ENCODE measurements around the gene C1S.

Gene C1S

GRCh38 chr12:7058163-7058845 lies 2.2 kb upstream of the C1S start:
- H3K4me1 ChIP-seq: no peaks in the 10 kb centered on the region
- DNase-seq (ENCODE audit: low spot score in 2 of 2): no peak
- in situ Hi-C loops (cut with MboI; ENCODE audit: low sequenced_read_pairs): no loop called here

GRCh38 chr12:7058850-7059395 lies 1.6 kb upstream of the C1S start:
- no peaks in the 10 kb centered on the region for H3K36me3 ChIP-seq (replicated peaks)
- no peaks in the 10 kb centered on the region for H3K4me1 ChIP-seq
- no peaks in the 10 kb centered on the region for H3K9me3 ChIP-seq
- no peaks in the 10 kb centered on the region for H3K27me3 ChIP-seq (ENCODE audit: low read depth)
- DNase-seq (ENCODE audit: low spot score in 2 of 2): no peak
- no peak overlapping the region for H3K4me3 ChIP-seq
- in situ Hi-C loops (cut with MboI; ENCODE audit: low sequenced_read_pairs): no loop called here

More at GRCh38 chr12:7058163-7058845, 2.2 kb upstream of the C1S start:
- H3K9me3 ChIP-seq: no peaks in the 10 kb centered on the region
- no peaks in the 10 kb centered on the region for H3K27me3 ChIP-seq (ENCODE audit: low read depth)
- no peak overlapping the region for H3K4me3 ChIP-seq
- no peaks in the 10 kb centered on the region for H3K36me3 ChIP-seq (replicated peaks)

- no peaks in the 10 kb centered on the region for H3K36me3 ChIP-seq (replicated peaks)
- H3K27me3 ChIP-seq (ENCODE audit: low read depth): no peaks in the 10 kb centered on the region
- no peak overlapping the region for H3K4me3 ChIP-seq
- H3K9me3 ChIP-seq: no peaks in the 10 kb centered on the region
- H3K4me1 ChIP-seq: no peaks in the 10 kb centered on the region
- in situ Hi-C loops (cut with MboI; ENCODE audit: low sequenced_read_pairs): no loop called here
- no peak for DNase-seq (ENCODE audit: low spot score in 2 of 2)
These were observed 738 bp upstream of the C1S start for GRCh38 chr12:7059780-7060179.

GRCh38 chr12:7061138-7061537 lies 620 bp downstream of the C1S start:
- in situ Hi-C loops (cut with MboI; ENCODE audit: low sequenced_read_pairs): no loop called here
- no peaks in the 10 kb centered on the region for H3K9me3 ChIP-seq
- no peak overlapping the region for H3K4me3 ChIP-seq
- no peaks in the 10 kb centered on the region for H3K27me3 ChIP-seq (ENCODE audit: low read depth)
- no peaks in the 10 kb centered on the region for H3K4me1 ChIP-seq
- no peaks in the 10 kb centered on the region for H3K36me3 ChIP-seq (replicated peaks)
- DNase-seq (ENCODE audit: low spot score in 2 of 2): no peak

DNA sequence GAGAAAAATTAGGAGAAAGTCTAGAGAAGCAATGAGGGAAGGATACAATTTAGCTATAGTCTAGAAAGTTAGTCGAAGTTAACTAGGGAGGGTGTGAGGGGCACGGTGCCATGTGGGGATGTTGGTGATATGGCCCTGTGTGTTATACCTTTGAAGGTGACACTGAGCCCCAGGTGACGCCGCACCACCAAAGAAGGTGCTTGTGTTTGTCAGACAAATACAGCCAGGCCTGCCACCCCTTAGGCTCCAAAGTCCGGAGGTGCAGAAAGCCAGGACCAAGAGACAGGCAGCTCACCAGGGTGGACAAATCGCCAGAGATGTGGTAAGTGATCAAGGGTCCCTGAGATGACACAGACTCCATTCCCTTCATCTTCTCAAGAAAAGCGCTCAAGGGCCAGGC lies 1.1 kb downstream of the C1S start:
- in situ Hi-C loops (cut with MboI; ENCODE audit: low sequenced_read_pairs): no loop called here
- Histone ChIP-seq H3K9me3 (no peaks in the 10 kb centered on the region), H3K27me3 (ENCODE audit: low read depth) (no peaks in the 10 kb centered on the region), H3K4me1 (no peaks in the 10 kb centered on the region), H3K4me3 (no peak overlapping the region), H3K36me3 (replicated peaks) (no peaks in the 10 kb centered on the region)
- no peak for DNase-seq (ENCODE audit: low spot score in 2 of 2)

GRCh38 chr12:7064516-7064915 lies 4.0 kb downstream of the C1S start:
- Histone ChIP-seq H3K4me1 (no peaks in the 10 kb centered on the region), H3K9me3 (no peaks in the 10 kb centered on the region), H3K36me3 (replicated peaks) (no peaks in the 10 kb centered on the region), H3K4me3 (no peak overlapping the region), H3K27me3 (ENCODE audit: low read depth) (no peaks in the 10 kb centered on the region)
- no peak for DNase-seq (ENCODE audit: low spot score in 2 of 2)
- in situ Hi-C loops (cut with MboI; ENCODE audit: low sequenced_read_pairs): no loop called here

DNA sequence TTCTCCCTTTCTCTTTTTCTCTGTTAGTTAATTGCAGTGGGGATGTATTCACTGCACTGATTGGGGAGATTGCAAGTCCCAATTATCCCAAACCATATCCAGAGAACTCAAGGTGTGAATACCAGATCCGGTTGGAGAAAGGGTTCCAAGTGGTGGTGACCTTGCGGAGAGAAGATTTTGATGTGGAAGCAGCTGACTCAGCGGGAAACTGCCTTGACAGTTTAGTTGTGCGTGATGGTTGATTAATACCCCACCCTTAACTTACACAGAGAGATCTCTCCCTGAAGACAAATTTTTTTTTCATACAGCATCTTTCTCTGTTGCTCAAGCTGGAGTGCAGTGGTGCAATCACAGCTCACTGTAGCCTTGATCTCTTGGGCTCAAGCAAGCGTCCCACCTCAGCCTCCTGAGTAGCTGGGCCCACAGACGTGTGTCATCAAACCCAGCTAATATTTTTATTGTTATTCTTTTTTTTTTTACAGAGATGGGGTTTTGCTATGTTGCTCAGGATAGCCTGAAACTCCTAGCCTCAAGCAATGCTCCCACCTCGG lies 4.6 kb downstream of the C1S start:
- H3K4me3 ChIP-seq: no peak overlapping the region
- H3K9me3 ChIP-seq: no peaks in the 10 kb centered on the region
- no peak for DNase-seq (ENCODE audit: low spot score in 2 of 2)
- no peaks in the 10 kb centered on the region for H3K4me1 ChIP-seq
- H3K36me3 ChIP-seq (replicated peaks): no peaks in the 10 kb centered on the region
- in situ Hi-C loops (cut with MboI; ENCODE audit: low sequenced_read_pairs): no loop called here
- no peaks in the 10 kb centered on the region for H3K27me3 ChIP-seq (ENCODE audit: low read depth)

DNA sequence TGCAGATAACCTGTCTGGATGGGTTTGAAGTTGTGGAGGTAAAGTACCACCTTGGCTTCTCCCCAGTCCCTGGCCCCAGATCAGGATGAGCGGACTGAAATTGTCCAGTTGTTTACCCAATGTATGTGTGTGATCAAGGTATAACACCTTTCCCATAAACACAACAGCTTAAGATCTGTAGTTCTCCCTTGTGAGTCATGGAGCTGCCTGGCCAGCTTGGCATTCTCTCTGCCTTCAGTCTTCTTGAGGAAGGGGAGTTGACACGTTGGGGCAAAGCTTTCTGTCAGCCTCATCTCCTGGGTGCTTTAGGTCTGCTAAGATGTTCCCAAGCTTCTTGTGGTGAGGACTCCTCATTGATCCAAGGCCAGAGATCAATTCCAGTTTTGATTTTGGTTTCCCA lies 6.1 kb downstream of the C1S start:
- no peaks in the 10 kb centered on the region for H3K9me3 ChIP-seq
- H3K4me3 ChIP-seq: no peak overlapping the region
- no peaks in the 10 kb centered on the region for H3K4me1 ChIP-seq
- DNase-seq (ENCODE audit: low spot score in 2 of 2): no peak
- H3K36me3 ChIP-seq (replicated peaks): no peaks in the 10 kb centered on the region
- H3K27me3 ChIP-seq (ENCODE audit: low read depth): no peaks in the 10 kb centered on the region; the same call in 1 of the 2 replicates
- in situ Hi-C loops (cut with MboI; ENCODE audit: low sequenced_read_pairs): no loop called here

DNA sequence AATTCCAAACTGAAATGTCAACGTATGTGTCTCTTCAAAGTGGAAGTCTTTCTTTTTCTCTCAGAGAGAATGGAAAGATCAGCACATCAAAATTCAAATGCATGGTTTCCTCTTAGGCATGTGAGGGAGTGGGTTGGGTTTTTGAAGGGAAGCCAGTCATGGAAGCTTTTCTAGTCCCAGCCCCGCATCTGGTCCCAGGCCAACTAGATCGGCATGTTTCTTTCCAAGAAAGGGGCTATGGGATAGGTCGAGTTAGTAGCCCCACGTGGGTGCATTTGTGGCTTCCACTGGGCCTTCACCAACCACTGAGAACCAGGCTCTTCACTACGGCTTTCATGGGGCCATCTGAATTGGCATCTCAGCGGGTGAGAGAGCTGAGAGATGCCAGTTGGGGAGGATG lies 6.6 kb downstream of the C1S start:
- no peaks in the 10 kb centered on the region; the same call in 1 of the 2 replicates for H3K27me3 ChIP-seq (ENCODE audit: low read depth)
- no peak overlapping the region for H3K4me3 ChIP-seq
- no peaks in the 10 kb centered on the region for H3K9me3 ChIP-seq
- no peaks in the 10 kb centered on the region for H3K4me1 ChIP-seq
- DNase-seq (ENCODE audit: low spot score in 2 of 2): no peak
- no peaks in the 10 kb centered on the region for H3K36me3 ChIP-seq (replicated peaks)
- in situ Hi-C loops (cut with MboI; ENCODE audit: low sequenced_read_pairs): no loop called here

DNA sequence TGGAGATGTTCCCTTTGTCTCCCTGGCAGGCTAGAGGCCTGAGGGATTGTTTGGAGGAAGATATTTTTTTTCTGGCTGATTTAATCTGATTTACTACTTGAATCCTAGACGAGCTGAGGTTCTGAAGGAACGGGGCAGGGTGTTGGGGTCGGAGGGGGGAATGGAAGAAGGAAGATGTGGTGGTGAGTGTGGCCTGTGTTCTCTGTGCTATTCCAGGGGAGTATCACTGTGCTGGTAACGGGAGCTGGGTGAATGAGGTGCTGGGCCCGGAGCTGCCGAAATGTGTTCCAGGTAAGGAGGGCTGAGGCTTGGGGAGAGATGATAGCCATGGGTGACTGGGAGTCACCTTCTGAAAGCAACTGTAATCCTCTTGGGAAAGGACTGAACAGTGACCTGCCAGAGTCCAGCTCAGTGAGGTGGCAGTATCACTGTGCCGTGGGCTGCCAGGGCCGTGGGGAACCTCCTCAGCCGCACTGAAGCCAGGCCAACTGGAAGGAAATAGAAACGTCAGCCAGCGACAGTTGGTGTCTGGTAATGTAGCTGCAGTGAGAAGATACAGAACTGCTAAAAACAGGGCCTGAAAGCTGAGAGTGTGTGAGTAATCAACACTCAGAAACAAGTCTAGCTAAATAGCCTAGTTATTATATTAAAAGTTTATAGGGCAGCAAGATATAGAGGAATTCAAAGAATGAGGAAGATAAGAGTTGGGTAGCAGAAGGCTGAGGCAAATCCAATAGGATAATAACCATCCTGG lies 7.9 kb downstream of the C1S start:
- in situ Hi-C loops (cut with MboI; ENCODE audit: low sequenced_read_pairs): no loop called here
- no peaks in the 10 kb centered on the region for H3K4me1 ChIP-seq
- no peak for DNase-seq (ENCODE audit: low spot score in 2 of 2)

GRCh38 chr12:7068994-7069346 lies 8.5 kb downstream of the C1S start:
- Histone ChIP-seq H3K9me3 (no peaks in the 10 kb centered on the region), H3K4me1 (no peaks in the 10 kb centered on the region), H3K4me3 (no peak overlapping the region), H3K27me3 (ENCODE audit: low read depth) (no peaks in the 10 kb centered on the region; the same call in 1 of the 2 replicates), H3K36me3 (replicated peaks) (no peaks in the 10 kb centered on the region)
- in situ Hi-C loops (cut with MboI; ENCODE audit: low sequenced_read_pairs): no loop called here
- DNase-seq (ENCODE audit: low spot score in 2 of 2): no peak

More for the DNA sequence above, 7.9 kb downstream of the C1S start:
- Histone ChIP-seq H3K36me3 (replicated peaks) (no peaks in the 10 kb centered on the region), H3K4me3 (no peak overlapping the region), H3K27me3 (ENCODE audit: low read depth) (no peaks in the 10 kb centered on the region; the same call in 1 of the 2 replicates), H3K9me3 (no peaks in the 10 kb centered on the region)

GRCh38 chr12:7069386-7069785 lies 8.9 kb downstream of the C1S start:
- no peaks in the 10 kb centered on the region for H3K36me3 ChIP-seq (replicated peaks)
- H3K27me3 ChIP-seq (ENCODE audit: low read depth): no peaks in the 10 kb centered on the region; the same call in 1 of the 2 replicates
- H3K4me3 ChIP-seq: no peak overlapping the region
- H3K4me1 ChIP-seq: no peaks in the 10 kb centered on the region
- no peaks in the 10 kb centered on the region for H3K9me3 ChIP-seq
- DNase-seq (ENCODE audit: low spot score in 2 of 2): no peak
- in situ Hi-C loops (cut with MboI; ENCODE audit: low sequenced_read_pairs): no loop called here

GRCh38 chr12:7072035-7072434 lies 11.5 kb downstream of the C1S start:
- Histone ChIP-seq H3K27me3 (ENCODE audit: low read depth) (no peaks in the 10 kb centered on the region; the same call in 1 of the 2 replicates), H3K9me3 (no peaks in the 10 kb centered on the region), H3K36me3 (replicated peaks) (no peaks in the 10 kb centered on the region), H3K4me1 (no peaks in the 10 kb centered on the region), H3K4me3 (no peak overlapping the region)
- in situ Hi-C loops (cut with MboI; ENCODE audit: low sequenced_read_pairs): no loop called here
- DNase-seq (ENCODE audit: low spot score in 2 of 2): no peak

GRCh38 chr12:7072554-7072953 lies 12.0 kb downstream of the C1S start:
- no peak for DNase-seq (ENCODE audit: low spot score in 2 of 2)
- in situ Hi-C loops (cut with MboI; ENCODE audit: low sequenced_read_pairs): no loop called here
- no peak overlapping the region for H3K4me3 ChIP-seq
- H3K4me1 ChIP-seq: no peaks in the 10 kb centered on the region
- no peaks in the 10 kb centered on the region for H3K36me3 ChIP-seq (replicated peaks)
- H3K9me3 ChIP-seq: no peaks in the 10 kb centered on the region
- no peaks in the 10 kb centered on the region; the same call in 1 of the 2 replicates for H3K27me3 ChIP-seq (ENCODE audit: low read depth)

Data from HAP-1 (cell line).